ENCODE measurements around the gene ASB1.

DNA sequence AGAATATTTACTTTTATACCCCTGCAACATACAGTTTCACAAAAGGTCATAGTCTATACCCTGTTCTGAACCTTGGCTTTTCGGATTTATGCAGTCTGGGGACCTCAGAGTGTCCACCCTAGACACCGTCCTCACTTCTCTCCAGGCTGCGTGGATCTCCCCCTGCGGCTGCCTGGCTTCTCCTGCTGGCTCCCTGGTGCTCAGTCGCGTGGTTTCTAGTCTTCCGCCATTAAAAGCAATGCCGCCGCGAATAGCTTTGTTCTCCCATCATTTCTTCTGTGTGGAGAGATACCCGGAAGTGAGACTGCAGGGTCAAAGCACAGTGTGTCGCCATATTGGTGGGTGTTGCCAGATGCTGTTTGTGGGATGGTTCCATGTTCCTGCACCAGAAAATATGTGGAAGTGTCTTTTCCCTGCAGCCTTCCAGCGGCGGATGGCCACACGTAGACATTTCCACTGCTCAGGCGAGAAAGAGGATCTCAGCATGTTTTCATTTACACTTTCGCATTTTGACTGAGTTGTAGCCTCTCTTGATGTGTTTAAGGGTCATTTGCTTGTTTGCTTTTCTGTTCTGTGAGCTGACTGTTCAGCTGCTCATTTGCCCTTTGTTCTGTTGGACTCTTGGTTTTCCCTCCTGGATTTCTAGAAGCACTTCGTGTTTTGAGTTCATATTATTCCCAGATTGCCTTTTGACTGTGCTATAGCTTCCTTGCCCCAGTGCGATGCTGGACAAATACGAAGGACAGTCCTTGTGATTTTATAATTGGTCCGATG lies 22.9 kb upstream of the ASB1 start:
- TF ChIP-seq, protein P1, sequence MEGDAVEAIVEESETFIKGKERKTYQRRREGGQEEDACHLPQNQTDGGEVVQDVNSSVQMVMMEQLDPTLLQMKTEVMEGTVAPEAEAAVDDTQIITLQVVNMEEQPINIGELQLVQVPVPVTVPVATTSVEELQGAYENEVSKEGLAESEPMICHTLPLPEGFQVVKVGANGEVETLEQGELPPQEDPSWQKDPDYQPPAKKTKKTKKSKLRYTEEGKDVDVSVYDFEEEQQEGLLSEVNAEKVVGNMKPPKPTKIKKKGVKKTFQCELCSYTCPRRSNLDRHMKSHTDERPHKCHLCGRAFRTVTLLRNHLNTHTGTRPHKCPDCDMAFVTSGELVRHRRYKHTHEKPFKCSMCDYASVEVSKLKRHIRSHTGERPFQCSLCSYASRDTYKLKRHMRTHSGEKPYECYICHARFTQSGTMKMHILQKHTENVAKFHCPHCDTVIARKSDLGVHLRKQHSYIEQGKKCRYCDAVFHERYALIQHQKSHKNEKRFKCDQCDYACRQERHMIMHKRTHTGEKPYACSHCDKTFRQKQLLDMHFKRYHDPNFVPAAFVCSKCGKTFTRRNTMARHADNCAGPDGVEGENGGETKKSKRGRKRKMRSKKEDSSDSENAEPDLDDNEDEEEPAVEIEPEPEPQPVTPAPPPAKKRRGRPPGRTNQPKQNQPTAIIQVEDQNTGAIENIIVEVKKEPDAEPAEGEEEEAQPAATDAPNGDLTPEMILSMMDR (IDR thresholded peaks at IDR 0.05), result no peak
- no peak for TF ChIP-seq POLR2AphosphoS5 (IDR thresholded peaks at IDR 0.05; ENCODE audit: insufficient read depth in 1 of 2, low read depth in 1 of 2)

All from vagina (tissue), 2 donors.